Endothelial cell of umbilical vein (primary cell): Measurements from ENCODE around the gene BCL11A. TPM values are rescaled to one million over a fixed set of nuclear protein-coding genes. Genes with fewer than 3 reads are reported as not detected.

Experiments
- BruUV-seq: library from RNA; stranded (reverse); fragments of 400-500 nt; replicated peaks from 2 replicates; lab custom pipeline; 2021; lab: Mats Ljungman, UMichigan
- CTCF ChIA-PET: fragments of 300-600, 350-600 bp; sonication (Branson Sonifier 250); formaldehyde crosslinking; loops from one replicate; lab custom pipeline; 2021; ENCODE audit warnings: antibody characterized with exemption, inconsistent platforms; lab: Charles Lee
- POLR2A ChIA-PET: fragments of 300-600, 350-600 bp; sonication (Branson Sonifier 250); formaldehyde crosslinking; loops from one replicate; lab custom pipeline; 2021; ENCODE audit warnings: antibody characterized with exemption, inconsistent platforms; lab: Charles Lee
- DNase-seq: peaks from one replicate; pipeline ENCODE4 v3.0.0-alpha.2; 2011; ENCODE audit warnings: low read depth, low spot score
- FAIRE-seq: peaks from 2 replicates; lab custom pipeline; 2011; peaks lifted over from hg19 to GRCh38; lab: Jason Lieb, UNC
- H2AFZ ChIP-seq: 2 replicates; pipeline ENCODE4 v1.6.0; 2012; ENCODE audit warnings: low read depth, low read length, control low read depth, inconsistent platforms
- H3K27ac ChIP-seq: 2 replicates; pipeline ENCODE4 v1.5.1; 2011; ENCODE audit warnings: low read depth, mild to moderate bottlenecking, control low read depth, low read length, moderate library complexity; ENCODE audit not compliant: insufficient read depth
- H3K27me3 ChIP-seq, 2 experiments: 2 replicates each; pipeline versions ENCODE4 v1.6.0 to v1.6.1; 2011; ENCODE audit warnings: low read length in 2 of 2, mixed read lengths in 1 of 2; ENCODE audit not compliant: control insufficient read depth in 2 of 2, insufficient read depth in 2 of 2
- H3K36me3 ChIP-seq, 2 experiments: 2 replicates in 1 of 2; 3 replicates in 1 of 2; pipeline ENCODE4 v1.5.1; 2011; ENCODE audit warnings: low read length in 2 of 2, mild to moderate bottlenecking in 1 of 2, moderate library complexity in 1 of 2; ENCODE audit not compliant: control insufficient read depth in 2 of 2, insufficient read depth in 2 of 2; ENCODE audit errors: extremely low read depth in 1 of 2
- H3K4me1 ChIP-seq: 3 replicates; pipeline ENCODE4 v1.5.1; 2011; ENCODE audit warnings: mild to moderate bottlenecking, low read length; ENCODE audit not compliant: control insufficient read depth, insufficient read depth; ENCODE audit errors: extremely low read depth
- H3K4me2 ChIP-seq: 2 replicates; pipeline ENCODE4 v1.6.1; 2011; ENCODE audit warnings: low read length, control low read depth, mixed read lengths; ENCODE audit not compliant: insufficient read depth
- H3K4me3 ChIP-seq, 3 experiments: fragments of 200-600 bp in 1 of 3; sonication (generic), shearing (Covaris generic) in 1 of 3; replicated peaks in 1 of 3; 2 replicates each; pipeline ENCODE4 v1.5.1; 2011 to 2016; ENCODE audit warnings: control low read depth in 3 of 3, low read length in 3 of 3, mild to moderate bottlenecking in 2 of 3, inconsistent platforms in 1 of 3, low read depth in 1 of 3, moderate library complexity in 1 of 3; ENCODE audit not compliant: insufficient read depth in 1 of 3
- H3K79me2 ChIP-seq: 2 replicates; pipeline ENCODE4 v1.6.0; 2012; ENCODE audit warnings: low read length, inconsistent platforms; ENCODE audit not compliant: control insufficient read depth, insufficient read depth
- H3K9ac ChIP-seq: replicated peaks from 2 replicates; pipeline ENCODE3; 2011; ENCODE audit warnings: low read length, control low read depth; ENCODE audit not compliant: insufficient read depth; ENCODE audit errors: extremely low read depth
- H3K9me1 ChIP-seq: replicated peaks from 3 replicates; pipeline ENCODE4 v1.6.0; 2011; ENCODE audit warnings: mild to moderate bottlenecking, low read length; ENCODE audit not compliant: control insufficient read depth, insufficient read depth; ENCODE audit errors: extremely low read depth
- H3K9me3 ChIP-seq: replicated peaks from 2 replicates; pipeline ENCODE4 v1.5.1; 2012; ENCODE audit warnings: low read length, inconsistent platforms; ENCODE audit not compliant: control insufficient read depth, insufficient read depth
- H4K20me1 ChIP-seq: replicated peaks from 2 replicates; pipeline ENCODE3; 2011; ENCODE audit warnings: mild to moderate bottlenecking, low read length; ENCODE audit not compliant: control insufficient read depth, insufficient read depth; ENCODE audit errors: extremely low read depth
- EZH2 ChIP-seq: IDR thresholded peaks from 2 replicates; pipeline ENCODE4 v1.6.1; 2012; ENCODE audit warnings: borderline replicate concordance, low read depth, mild to moderate bottlenecking, moderate library complexity, low read length, inconsistent platforms; ENCODE audit not compliant: severe bottlenecking
- FOS ChIP-seq: IDR thresholded peaks from 2 replicates; pipeline ENCODE4 v1.6.1; 2011; ENCODE audit warnings: mild to moderate bottlenecking, low read length, moderate library complexity, borderline replicate concordance; ENCODE audit not compliant: insufficient read depth
- GATA2 ChIP-seq: IDR thresholded peaks from 2 replicates; pipeline ENCODE4 v1.7.0; 2011; ENCODE audit warnings: low read depth, mild to moderate bottlenecking, moderate library complexity, mixed read lengths, low read length; ENCODE audit not compliant: insufficient read length, insufficient read depth
- JUN ChIP-seq: IDR thresholded peaks from 2 replicates; pipeline ENCODE4 v1.6.1; 2011; ENCODE audit warnings: borderline replicate concordance, low read depth; ENCODE audit not compliant: insufficient read length, insufficient read depth
- MYC ChIP-seq: IDR thresholded peaks from one replicate; pipeline ENCODE4 v1.6.1; 2011; ENCODE audit warnings: mild to moderate bottlenecking, low read depth, low read length
- POLR2A ChIP-seq: IDR thresholded peaks from 2 replicates; pipeline ENCODE4 v1.6.1; 2012; ENCODE audit warnings: low read depth, mild to moderate bottlenecking, control low read depth, low read length
- POLR2AphosphoS5 ChIP-seq: IDR thresholded peaks from 2 replicates; pipeline ENCODE4 v1.6.1; 2012; ENCODE audit warnings: low read depth, mild to moderate bottlenecking, control low read depth, low read length, moderate library complexity; ENCODE audit not compliant: insufficient read depth
- dilution Hi-C: fragments of 300-500 bp; cut with MboI; formaldehyde crosslinking; loops from one replicate; pipeline ENCODE4 v1.15.0; 2019; ENCODE audit warnings: low sequenced_read_pairs; ENCODE audit not compliant: extremely low pct_ligation_motif_present
- intact Hi-C: fragments of 100-400 bp; cut with micrococcal nuclease; formaldehyde crosslinking; loops from one replicate; pipeline ENCODE4 v1.10.0; 2022
- polyA plus RNA-seq, 4 experiments: library from polyadenylated mRNA; depleted of rRNA in 3 of 4; stranded (reverse) in 3 of 4; unstranded in 1 of 4; fragments of >200 nt; gene quantifications; 2 replicates each; pipeline versions ENCODE4 v1.2.1 to v1.2.3, GENCODE V29; 2011 to 2012; ENCODE audit warnings: missing spikeins in 1 of 4
- total RNA-seq: library from RNA; stranded (reverse); gene quantifications from 2 replicates; pipeline ENCODE4 v1.2.3, GENCODE V29; 2021
- TF ChIP-seq, protein P1 (sequence below), 2 donors: IDR thresholded peaks; 1 replicate in 1 of 2; 2 replicates in 1 of 2; pipeline ENCODE4 v1.5.1; 2011; ENCODE audit warnings: low read length in 2 of 2, mild to moderate bottlenecking in 2 of 2, moderate library complexity in 2 of 2, control low read depth in 1 of 2, inconsistent platforms in 1 of 2, low read depth in 1 of 2; ENCODE audit not compliant: insufficient read depth in 1 of 2; ENCODE audit errors: extremely low read depth in 1 of 2
- TF ChIP-seq, protein P2 (sequence below): IDR thresholded peaks from 2 replicates; pipeline ENCODE4 v1.6.1; 2011; ENCODE audit not compliant: insufficient read depth, insufficient read length

BCL11A gene
- total and polyA plus RNA-seq, 2 donors (not counting 3 experiments of a cell fraction or from before 2014, with no cell fraction given), result 0.12 to 0.88 TPM

DNA sequence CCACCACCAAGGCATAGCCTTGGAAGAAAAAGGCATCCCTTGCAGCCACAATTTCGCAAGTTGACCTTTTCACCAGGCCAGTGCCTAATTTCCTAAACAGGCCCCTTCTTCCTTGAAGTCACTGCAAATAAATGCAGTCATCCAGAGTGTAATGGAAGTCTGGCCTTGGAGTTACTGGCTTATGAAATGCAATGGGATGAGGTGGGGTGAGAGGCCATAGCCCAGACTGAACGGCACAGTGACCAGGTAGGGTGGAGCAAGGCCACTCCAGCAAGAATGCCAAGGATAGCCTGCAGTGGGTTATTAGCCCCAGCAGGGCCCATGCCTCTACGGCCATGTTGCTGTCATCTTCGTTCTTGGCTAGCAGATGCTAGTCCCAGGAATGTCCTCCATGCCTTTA lies 68.4 kb downstream of the BCL11A start:
- no peaks in the 10 kb centered on the region for H3K9me1 ChIP-seq
- H2AFZ ChIP-seq, result no peak overlapping the region
- no peak for FAIRE-seq
- H3K9ac ChIP-seq, result no peak overlapping the region
- no peak overlapping the region for H3K4me3 ChIP-seq
- no peaks in the 10 kb centered on the region for H3K27me3 ChIP-seq
- ChIA-PET POLR2A (no interaction called here), CTCF (no interaction called here)
- no peak overlapping the region for H3K4me2 ChIP-seq
- H3K79me2 ChIP-seq, result no peaks in the 10 kb centered on the region
- no peaks in the 10 kb centered on the region for H3K36me3 ChIP-seq
- no peak overlapping the region for H3K27ac ChIP-seq
- no peak for DNase-seq
- intact Hi-C loops, result no loop called here
- BruUV-seq, result no TSS peak
- TF ChIP-seq POLR2AphosphoS5 (no peak), EZH2 (no peak), JUN (no peak), GATA2 (no peak), MYC (no peak), FOS (no peak), POLR2A (no peak)
- TF ChIP-seq, protein P1, sequence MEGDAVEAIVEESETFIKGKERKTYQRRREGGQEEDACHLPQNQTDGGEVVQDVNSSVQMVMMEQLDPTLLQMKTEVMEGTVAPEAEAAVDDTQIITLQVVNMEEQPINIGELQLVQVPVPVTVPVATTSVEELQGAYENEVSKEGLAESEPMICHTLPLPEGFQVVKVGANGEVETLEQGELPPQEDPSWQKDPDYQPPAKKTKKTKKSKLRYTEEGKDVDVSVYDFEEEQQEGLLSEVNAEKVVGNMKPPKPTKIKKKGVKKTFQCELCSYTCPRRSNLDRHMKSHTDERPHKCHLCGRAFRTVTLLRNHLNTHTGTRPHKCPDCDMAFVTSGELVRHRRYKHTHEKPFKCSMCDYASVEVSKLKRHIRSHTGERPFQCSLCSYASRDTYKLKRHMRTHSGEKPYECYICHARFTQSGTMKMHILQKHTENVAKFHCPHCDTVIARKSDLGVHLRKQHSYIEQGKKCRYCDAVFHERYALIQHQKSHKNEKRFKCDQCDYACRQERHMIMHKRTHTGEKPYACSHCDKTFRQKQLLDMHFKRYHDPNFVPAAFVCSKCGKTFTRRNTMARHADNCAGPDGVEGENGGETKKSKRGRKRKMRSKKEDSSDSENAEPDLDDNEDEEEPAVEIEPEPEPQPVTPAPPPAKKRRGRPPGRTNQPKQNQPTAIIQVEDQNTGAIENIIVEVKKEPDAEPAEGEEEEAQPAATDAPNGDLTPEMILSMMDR (IDR thresholded peaks at IDR 0.05; ENCODE audit: extremely low read depth in 1 of 2, insufficient read depth in 1 of 2, low read depth in 1 of 2, low read length in 2 of 2), result no peak
- TF ChIP-seq, protein P2, sequence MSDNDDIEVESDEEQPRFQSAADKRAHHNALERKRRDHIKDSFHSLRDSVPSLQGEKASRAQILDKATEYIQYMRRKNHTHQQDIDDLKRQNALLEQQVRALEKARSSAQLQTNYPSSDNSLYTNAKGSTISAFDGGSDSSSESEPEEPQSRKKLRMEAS, result no peak
- dilution Hi-C loops, result no loop called here
- H3K9me3 ChIP-seq, result no peaks in the 10 kb centered on the region
- no peaks in the 10 kb centered on the region for H4K20me1 ChIP-seq
- H3K4me1 ChIP-seq, result no peaks in the 10 kb centered on the region
